ENCODE results near the gene JARID2. TPM values are rescaled to one million over a fixed set of nuclear protein-coding genes. Genes with fewer than 3 reads are reported as not detected.

JARID2 gene
- total RNA-seq, 2 experiments from 2014 or later: 28.4 to 29.7 TPM

- CTCF ChIA-PET: interaction anchor here (1.3 kb wide), 2 partner anchors 15 to 112 kb away, joined by 3 read pairs; no protein-coding TSS in a partner anchor
- POLR2A ChIA-PET: interaction anchor here (0.9 to 1.0 kb wide), 2 partner anchors 31 to 82 kb away, joined by 3 to 4 read pairs; no protein-coding TSS in a partner anchor
- Mint-ChIP-seq H3K9me3 (no peaks in the 10 kb centered on the region), H3K36me3 (ENCODE audit: low read depth) (no peaks in the 10 kb centered on the region), H3K27ac (peak overlapping the region; percentile 53), H3K4me1 (peaks cover 57% of the 10 kb centered on the region), H3K4me3 (no peak overlapping the region), H3K27me3 (no peaks in the 10 kb centered on the region)
- DNase-seq: peak; percentile 35
These were observed 84.5 kb downstream of the JARID2 start for GRCh38 chr6:15330174-15330944.

DNA sequence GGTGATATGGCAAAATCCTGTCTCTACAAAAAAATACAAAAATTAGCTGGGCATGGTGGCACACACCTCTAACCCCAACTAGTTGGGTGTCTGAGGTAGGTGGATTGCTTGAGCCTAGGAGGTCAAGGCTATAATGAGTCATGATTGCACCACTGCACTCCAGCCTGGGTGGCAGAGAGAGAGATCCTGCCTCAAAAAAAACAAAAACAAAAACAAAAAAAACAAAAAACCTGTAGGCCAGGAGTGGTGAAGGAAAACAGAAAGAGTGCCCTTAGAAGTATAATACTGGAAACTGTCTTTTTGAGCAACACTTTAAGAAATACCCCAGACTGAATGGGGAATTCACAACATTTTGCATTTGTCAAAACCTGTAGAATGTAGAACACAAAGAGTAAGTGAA is 85.3 kb downstream of the JARID2 start:
- no peaks in the 10 kb centered on the region for H3K9me3 Mint-ChIP-seq
- peaks cover 55% of the 10 kb centered on the region for H3K4me1 Mint-ChIP-seq
- ChIA-PET CTCF (no interaction called here), POLR2A (interaction anchor here (0.9 kb wide), 1 partner anchor 32 kb away, joined by 4 read pairs; no protein-coding TSS in a partner anchor)
- H3K36me3 Mint-ChIP-seq (ENCODE audit: low read depth): no peaks in the 10 kb centered on the region
- no peaks in the 10 kb centered on the region for H3K27me3 Mint-ChIP-seq
- no peak overlapping the region for H3K27ac Mint-ChIP-seq
- no peak overlapping the region for H3K4me3 Mint-ChIP-seq
- DNase-seq: no peak

DNA sequence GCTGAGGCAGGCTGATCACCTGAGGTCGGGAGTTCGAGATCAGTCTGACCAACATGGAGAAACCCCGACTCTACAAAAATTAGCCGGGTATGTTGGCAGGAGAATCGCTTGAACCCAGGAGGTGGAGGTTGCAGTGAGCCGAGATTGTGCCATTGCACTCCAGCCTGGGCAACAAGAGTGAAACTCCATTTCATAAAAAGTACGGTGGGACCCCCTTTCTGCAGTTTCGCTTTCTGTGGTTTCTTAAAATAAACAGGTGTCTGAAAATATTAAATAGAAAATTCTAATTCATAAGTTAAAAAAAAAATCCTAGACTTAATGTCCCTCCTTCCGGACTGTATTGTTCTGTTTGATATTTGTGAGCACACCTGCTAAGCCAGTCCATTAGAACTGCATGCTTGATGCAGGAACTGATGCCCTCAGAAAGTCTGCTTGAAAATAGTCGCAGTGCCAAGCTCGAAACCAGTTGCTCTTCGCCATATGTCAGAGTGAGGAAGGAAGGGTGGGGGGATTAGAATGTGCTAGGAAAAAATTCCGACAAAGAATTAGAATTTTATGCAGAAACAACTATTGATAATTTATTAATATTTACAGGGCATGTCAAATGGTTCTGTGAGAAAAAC is 85.9 kb downstream of the JARID2 start:
- CTCF ChIA-PET: interaction anchor here (0.6 to 1.2 kb wide), 3 partner anchors 9 to 108 kb away, joined by 3 to 5 read pairs (median 4); no protein-coding TSS in a partner anchor
- Mint-ChIP-seq H3K36me3 (ENCODE audit: low read depth) (no peaks in the 10 kb centered on the region), H3K27me3 (no peaks in the 10 kb centered on the region), H3K4me3 (no peak overlapping the region), H3K9me3 (no peaks in the 10 kb centered on the region), H3K4me1 (peaks cover 52% of the 10 kb centered on the region), H3K27ac (no peak overlapping the region)
- POLR2A ChIA-PET: no interaction called here
- DNase-seq: no peak

- DNase-seq: no peak
- ChIA-PET CTCF (interaction anchor here (0.7 to 1.2 kb wide), 3 partner anchors 8 to 326 kb away, joined by 3 to 4 read pairs (median 4); no protein-coding TSS in a partner anchor), POLR2A (no interaction called here)
- H3K9me3 Mint-ChIP-seq: no peaks in the 10 kb centered on the region
- no peak overlapping the region for H3K27ac Mint-ChIP-seq
- no peaks in the 10 kb centered on the region for H3K27me3 Mint-ChIP-seq
- no peaks in the 10 kb centered on the region for H3K36me3 Mint-ChIP-seq (ENCODE audit: low read depth)
- H3K4me1 Mint-ChIP-seq: peaks cover 53% of the 10 kb centered on the region
- H3K4me3 Mint-ChIP-seq: no peak overlapping the region
These were observed 86.6 kb downstream of the JARID2 start for GRCh38 chr6:15332446-15332845.

DNA sequence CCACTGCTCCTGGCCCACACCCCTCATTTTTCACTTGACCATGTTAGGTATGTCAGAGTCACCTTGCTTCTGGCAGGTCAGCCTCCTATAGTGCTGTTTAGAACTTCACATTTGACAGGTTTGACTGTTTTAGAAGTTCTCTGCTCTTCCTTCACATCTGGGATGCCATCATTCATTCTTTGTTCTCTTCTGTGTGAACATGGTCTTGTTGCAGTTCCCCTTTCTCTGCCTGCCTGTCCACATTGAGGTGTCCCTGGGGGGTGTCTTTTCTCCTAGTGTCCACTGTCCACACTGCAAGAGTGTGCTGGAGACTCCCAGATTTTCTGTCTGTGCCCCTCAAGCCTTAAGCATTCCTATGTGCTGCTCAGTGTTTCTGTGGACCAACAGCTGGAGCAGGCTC is 89.5 kb downstream of the JARID2 start:
- no peak for DNase-seq
- Mint-ChIP-seq H3K4me1 (peaks cover 43% of the 10 kb centered on the region), H3K4me3 (no peak overlapping the region), H3K27ac (no peak overlapping the region), H3K27me3 (no peaks in the 10 kb centered on the region), H3K36me3 (ENCODE audit: low read depth) (no peaks in the 10 kb centered on the region), H3K9me3 (no peaks in the 10 kb centered on the region)
- POLR2A ChIA-PET: no interaction called here
- CTCF ChIA-PET: no interaction called here

- DNase-seq: no peak
- H3K4me1 Mint-ChIP-seq: peaks cover 43% of the 10 kb centered on the region
- ChIA-PET POLR2A (no interaction called here), CTCF (no interaction called here)
- no peak overlapping the region for H3K4me3 Mint-ChIP-seq
- no peaks in the 10 kb centered on the region for H3K27me3 Mint-ChIP-seq
- no peaks in the 10 kb centered on the region for H3K36me3 Mint-ChIP-seq (ENCODE audit: low read depth)
- H3K27ac Mint-ChIP-seq: no peak overlapping the region
- no peaks in the 10 kb centered on the region for H3K9me3 Mint-ChIP-seq
These were observed 90.0 kb downstream of the JARID2 start for GRCh38 chr6:15335916-15336315.

DNA sequence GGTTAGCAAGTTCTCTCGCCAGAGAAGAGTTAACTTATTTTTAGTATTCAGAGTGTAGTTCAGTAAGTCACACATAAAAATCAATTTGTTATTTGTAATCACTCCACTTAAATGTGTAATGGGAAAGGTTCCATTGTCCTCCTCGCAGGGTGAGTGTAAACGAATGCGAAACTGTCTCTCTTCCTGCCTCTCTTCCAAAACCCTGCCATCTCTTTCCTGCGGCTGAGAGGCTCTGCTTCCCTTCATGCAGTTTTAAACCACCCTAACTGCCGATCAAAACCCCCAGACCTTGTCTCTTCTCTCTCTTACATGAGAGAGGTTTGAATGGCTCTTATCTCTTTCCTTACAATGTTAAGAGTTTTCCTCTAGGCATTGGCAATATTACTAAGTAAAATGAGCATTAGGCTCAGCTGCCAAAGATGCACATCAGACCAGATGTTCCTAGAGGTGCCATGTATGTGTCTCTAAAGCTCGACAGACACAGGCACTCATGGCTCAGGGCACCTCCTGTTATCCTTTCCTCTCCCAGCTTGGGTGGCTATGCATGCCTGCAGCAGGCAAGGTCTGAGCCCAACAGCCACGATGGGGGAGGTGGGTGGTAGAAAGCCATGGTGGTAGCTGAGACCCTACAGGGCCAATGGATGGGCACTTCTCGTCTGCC is 91.2 kb downstream of the JARID2 start:
- CTCF ChIA-PET: no interaction called here
- no peak overlapping the region for H3K4me3 Mint-ChIP-seq
- DNase-seq: no peak
- no peaks in the 10 kb centered on the region for H3K36me3 Mint-ChIP-seq (ENCODE audit: low read depth)
- no peak overlapping the region for H3K27ac Mint-ChIP-seq
- no peaks in the 10 kb centered on the region for H3K9me3 Mint-ChIP-seq
- POLR2A ChIA-PET: no interaction called here
- peaks cover 47% of the 10 kb centered on the region for H3K4me1 Mint-ChIP-seq
- H3K27me3 Mint-ChIP-seq: no peaks in the 10 kb centered on the region

DNA sequence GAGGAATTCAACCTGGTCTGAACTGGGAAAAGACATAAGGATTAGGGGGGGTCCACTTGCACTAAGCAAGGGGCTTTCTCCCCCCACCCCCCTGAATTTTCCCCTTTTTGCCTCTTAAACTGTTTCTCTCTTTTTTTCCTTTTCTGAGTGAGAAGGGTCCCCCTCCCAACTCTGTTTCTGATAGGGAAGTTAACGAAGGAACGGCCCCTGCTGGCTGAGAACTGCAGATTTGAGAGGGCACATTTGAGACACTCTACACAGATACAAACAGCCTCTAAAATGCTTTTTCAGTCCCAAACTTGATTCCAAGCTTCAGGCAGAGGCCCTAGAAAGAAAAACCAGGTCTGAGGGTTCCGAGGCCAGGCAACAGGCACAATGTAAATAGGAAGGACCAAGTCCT is 91.7 kb downstream of the JARID2 start:
- ChIA-PET POLR2A (no interaction called here), CTCF (no interaction called here)
- H3K9me3 Mint-ChIP-seq: no peaks in the 10 kb centered on the region
- no peak overlapping the region for H3K27ac Mint-ChIP-seq
- peaks cover 51% of the 10 kb centered on the region for H3K4me1 Mint-ChIP-seq
- H3K4me3 Mint-ChIP-seq: no peak overlapping the region
- H3K36me3 Mint-ChIP-seq (ENCODE audit: low read depth): no peaks in the 10 kb centered on the region
- H3K27me3 Mint-ChIP-seq: no peaks in the 10 kb centered on the region
- no peak for DNase-seq

- CTCF ChIA-PET: no interaction called here
These were observed 92.6 kb downstream of the JARID2 start for GRCh38 chr6:15338476-15338875.

GRCh38 chr6:15339081-15339480 is 93.2 kb downstream of the JARID2 start:
- POLR2A ChIA-PET: no interaction called here
- Mint-ChIP-seq H3K4me1 (peaks cover 62% of the 10 kb centered on the region), H3K36me3 (ENCODE audit: low read depth) (peaks cover 5% of the 10 kb centered on the region), H3K27ac (no peak overlapping the region), H3K4me3 (no peak overlapping the region), H3K9me3 (no peaks in the 10 kb centered on the region), H3K27me3 (no peaks in the 10 kb centered on the region)
- CTCF ChIA-PET: no interaction called here
- DNase-seq: no peak

More at GRCh38 chr6:15338476-15338875, 92.6 kb downstream of the JARID2 start:
- H3K27me3 Mint-ChIP-seq: no peaks in the 10 kb centered on the region
- H3K4me1 Mint-ChIP-seq: peaks cover 56% of the 10 kb centered on the region
- H3K9me3 Mint-ChIP-seq: no peaks in the 10 kb centered on the region
- DNase-seq: no peak
- H3K4me3 Mint-ChIP-seq: no peak overlapping the region
- POLR2A ChIA-PET: no interaction called here
- H3K27ac Mint-ChIP-seq: peak overlapping the region; percentile 28
- peaks cover 2% of the 10 kb centered on the region for H3K36me3 Mint-ChIP-seq (ENCODE audit: low read depth)

DNA sequence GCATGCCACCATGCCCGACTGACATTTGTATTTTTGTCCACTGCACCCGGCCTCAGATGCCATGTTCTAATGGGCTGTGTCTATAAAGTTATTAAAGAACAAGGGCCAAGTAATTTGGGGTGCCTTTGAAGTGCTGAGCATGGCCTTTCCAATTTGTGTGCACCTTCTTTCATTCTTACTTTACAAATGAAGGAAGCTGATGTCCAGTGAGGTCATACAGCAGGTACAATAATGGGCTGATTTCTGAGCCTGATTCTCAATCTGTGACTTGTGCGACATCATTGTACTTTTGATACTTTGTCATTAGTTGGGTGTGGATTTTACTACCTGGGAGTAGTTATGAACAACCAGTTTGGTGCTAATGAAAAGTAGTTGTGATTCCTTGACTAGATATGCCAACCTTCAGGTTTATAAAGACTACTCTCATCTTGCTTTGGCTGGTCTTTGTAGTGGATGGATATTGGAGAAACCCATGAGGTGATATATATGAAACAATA is 94.3 kb downstream of the JARID2 start:
- H3K4me1 Mint-ChIP-seq: peaks cover 64% of the 10 kb centered on the region
- H3K4me3 Mint-ChIP-seq: no peak overlapping the region
- no peaks in the 10 kb centered on the region for H3K27me3 Mint-ChIP-seq
- no peaks in the 10 kb centered on the region for H3K9me3 Mint-ChIP-seq
- no peak for DNase-seq
- peaks cover 5% of the 10 kb centered on the region for H3K36me3 Mint-ChIP-seq (ENCODE audit: low read depth)
- ChIA-PET POLR2A (interaction anchor here (1.0 kb wide), 1 partner anchor 13 kb away, joined by 3 read pairs; no protein-coding TSS in a partner anchor), CTCF (interaction anchor here (0.7 to 1.2 kb wide), 2 partner anchors 8 to 265 kb away, joined by 3 read pairs; no protein-coding TSS in a partner anchor)
- H3K27ac Mint-ChIP-seq: peak overlapping the region; percentile 33

GRCh38 chr6:15340775-15341174 is 94.9 kb downstream of the JARID2 start:
- H3K36me3 Mint-ChIP-seq (ENCODE audit: low read depth): peaks cover 5% of the 10 kb centered on the region
- peaks cover 67% of the 10 kb centered on the region for H3K4me1 Mint-ChIP-seq
- no peaks in the 10 kb centered on the region for H3K27me3 Mint-ChIP-seq
- H3K9me3 Mint-ChIP-seq: no peaks in the 10 kb centered on the region
- ChIA-PET POLR2A (interaction anchor here (1.0 kb wide), 1 partner anchor 13 kb away, joined by 3 read pairs; no protein-coding TSS in a partner anchor), CTCF (interaction anchor here (0.7 to 1.2 kb wide), 2 partner anchors 8 to 14 kb away, joined by 3 read pairs; no protein-coding TSS in a partner anchor)
- peak overlapping the region; percentile 33 for H3K27ac Mint-ChIP-seq
- peak overlapping the region; percentile 34 for H3K4me3 Mint-ChIP-seq
- no peak for DNase-seq

All from activated CD4-positive, alpha-beta memory T cell treated with anti-CD3 and anti-CD28 coated beads, Interleukin-2, amount 10 ng/mL, durations not matched to agents 7 days and 5 days (primary cell).